Astrocyte of the spinal cord (primary cell): ENCODE results near the gene MMP25.
"Not testable (repeated sequence)": the region's sequence is repeated elsewhere in the genome, so short reads cannot be mapped to it uniquely, and the experiment has no call there.

Experiments used
- DNase-seq: peaks from one replicate; pipeline ENCODE4 v3.0.0; 2011; ENCODE audit warnings: low read depth, low spot score
- H3K4me3 ChIP-seq: 2 replicates; pipeline ENCODE4 v1.5.1; 2011; ENCODE audit warnings: low read depth, mild to moderate bottlenecking, low read length, moderate library complexity
- in situ Hi-C: cut with HindIII; loops from 2 replicates; pipeline ENCODE4 v1.10.0; 2017; ENCODE audit warnings: low sequenced_read_pairs
- TF ChIP-seq, protein P1 (sequence below): IDR thresholded peaks from 2 replicates; pipeline ENCODE4 v1.5.1; 2012; ENCODE audit warnings: low read depth, mild to moderate bottlenecking, low read length, inconsistent platforms

The MMP25 gene

GRCh38 chr16:3076577-3076976, 30.2 kb downstream of the MMP25 start:
- TF ChIP-seq, protein P1, sequence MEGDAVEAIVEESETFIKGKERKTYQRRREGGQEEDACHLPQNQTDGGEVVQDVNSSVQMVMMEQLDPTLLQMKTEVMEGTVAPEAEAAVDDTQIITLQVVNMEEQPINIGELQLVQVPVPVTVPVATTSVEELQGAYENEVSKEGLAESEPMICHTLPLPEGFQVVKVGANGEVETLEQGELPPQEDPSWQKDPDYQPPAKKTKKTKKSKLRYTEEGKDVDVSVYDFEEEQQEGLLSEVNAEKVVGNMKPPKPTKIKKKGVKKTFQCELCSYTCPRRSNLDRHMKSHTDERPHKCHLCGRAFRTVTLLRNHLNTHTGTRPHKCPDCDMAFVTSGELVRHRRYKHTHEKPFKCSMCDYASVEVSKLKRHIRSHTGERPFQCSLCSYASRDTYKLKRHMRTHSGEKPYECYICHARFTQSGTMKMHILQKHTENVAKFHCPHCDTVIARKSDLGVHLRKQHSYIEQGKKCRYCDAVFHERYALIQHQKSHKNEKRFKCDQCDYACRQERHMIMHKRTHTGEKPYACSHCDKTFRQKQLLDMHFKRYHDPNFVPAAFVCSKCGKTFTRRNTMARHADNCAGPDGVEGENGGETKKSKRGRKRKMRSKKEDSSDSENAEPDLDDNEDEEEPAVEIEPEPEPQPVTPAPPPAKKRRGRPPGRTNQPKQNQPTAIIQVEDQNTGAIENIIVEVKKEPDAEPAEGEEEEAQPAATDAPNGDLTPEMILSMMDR: no peak
- in situ Hi-C loops: no loop called here
- no peak overlapping the region for H3K4me3 ChIP-seq
- DNase-seq: no peak

DNA sequence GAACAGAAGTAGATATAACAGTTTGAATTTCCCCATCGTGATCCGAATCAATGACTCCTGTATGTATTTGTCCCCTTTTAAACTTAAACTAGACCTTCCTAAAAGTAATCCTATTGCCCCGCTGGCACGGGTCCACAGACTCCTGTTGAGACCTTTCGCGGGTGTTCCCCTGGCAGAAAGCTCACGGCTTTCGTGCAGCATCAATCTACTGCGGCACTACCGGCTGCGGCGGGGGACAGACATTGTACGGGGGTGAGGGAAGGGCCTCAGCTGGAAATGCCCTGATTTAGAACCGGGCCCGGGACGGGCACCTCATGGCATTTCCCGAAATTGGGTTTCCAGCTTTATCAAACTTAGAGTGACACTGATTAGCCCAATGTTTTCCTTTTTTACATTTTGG, 33.7 kb downstream of the MMP25 start:
- in situ Hi-C loops: no loop called here
- no peak for DNase-seq
- TF ChIP-seq, protein P1: no peak
- no peak overlapping the region for H3K4me3 ChIP-seq

DNA sequence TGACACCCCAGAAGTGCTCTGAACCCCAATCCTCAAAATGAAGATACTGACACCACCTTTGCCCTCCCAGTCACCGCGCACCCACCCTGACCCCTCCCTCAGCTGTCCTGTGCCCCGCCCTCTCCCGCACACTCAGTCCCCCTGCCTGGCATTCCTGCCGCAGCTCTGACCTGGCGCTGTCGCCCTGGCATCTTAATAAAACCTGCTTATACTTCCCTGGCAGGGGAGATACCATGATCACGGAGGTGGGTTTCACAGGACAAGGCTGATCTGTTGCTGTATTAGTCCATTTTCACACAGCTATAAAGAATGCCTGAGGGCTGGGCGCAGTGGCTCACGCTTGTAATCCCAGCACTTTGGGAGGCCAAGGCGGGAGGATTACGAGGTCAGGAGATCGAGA, 35.6 kb downstream of the MMP25 start:
- DNase-seq, H3K4me3 ChIP-seq, in situ Hi-C loops: not testable (repeated sequence)

- DNase-seq: not testable (repeated sequence)
These were observed 37.0 kb downstream of the MMP25 start for GRCh38 chr16:3083408-3083807.

DNA sequence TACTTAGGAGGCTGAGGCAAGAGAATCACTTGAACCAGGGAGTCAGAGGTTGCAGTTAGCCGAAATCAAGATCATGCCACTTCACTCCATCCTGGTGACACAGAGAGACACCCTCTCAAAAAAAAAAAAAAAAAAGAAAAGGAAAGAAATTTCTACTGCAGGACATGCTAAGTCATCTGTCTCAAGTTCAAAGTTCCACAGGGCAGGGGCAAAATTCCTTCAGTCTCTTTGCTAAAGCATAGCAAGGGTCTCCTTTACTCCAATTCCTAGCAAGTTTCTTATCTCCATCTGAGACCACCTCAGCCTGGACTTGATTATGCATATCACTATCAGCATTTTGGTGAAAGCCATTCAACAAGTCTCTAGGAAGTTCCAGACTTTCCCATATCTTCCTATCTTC, 38.1 kb downstream of the MMP25 start:
- TF ChIP-seq, protein P1: no peak
- in situ Hi-C loops: no loop called here
- DNase-seq: no peak
- H3K4me3 ChIP-seq: no peak overlapping the region

More at GRCh38 chr16:3083408-3083807, 37.0 kb downstream of the MMP25 start:
- in situ Hi-C loops, H3K4me3 ChIP-seq: not testable (repeated sequence)

- TF ChIP-seq, protein P1: no peak
- no peak overlapping the region for H3K4me3 ChIP-seq
- no peak for DNase-seq
- in situ Hi-C loops: no loop called here
These were observed 38.8 kb downstream of the MMP25 start for GRCh38 chr16:3084969-3085670.

GRCh38 chr16:3085868-3086595, 39.7 kb downstream of the MMP25 start:
- in situ Hi-C loops: no loop called here
- TF ChIP-seq, protein P1: no peak
- no peak overlapping the region for H3K4me3 ChIP-seq
- no peak for DNase-seq
